DMS114 treated with DMSO at 0.1 percent for 48 hours (cell line): ENCODE results near the gene TVP23B.
A peak's percentile ranks its signal among the peaks of the same experiment; 100 is the strongest.
"Not testable (repeated sequence)": the region's sequence is repeated elsewhere in the genome, so short reads cannot be mapped to it uniquely, and the experiment has no call there.

Source experiments
- DNase-seq: peaks from one replicate; lab custom pipeline; 2025; ENCODE audit not compliant: unreplicated experiment; lab: John Stamatoyannopoulos, UW

TVP23B gene

DNA sequence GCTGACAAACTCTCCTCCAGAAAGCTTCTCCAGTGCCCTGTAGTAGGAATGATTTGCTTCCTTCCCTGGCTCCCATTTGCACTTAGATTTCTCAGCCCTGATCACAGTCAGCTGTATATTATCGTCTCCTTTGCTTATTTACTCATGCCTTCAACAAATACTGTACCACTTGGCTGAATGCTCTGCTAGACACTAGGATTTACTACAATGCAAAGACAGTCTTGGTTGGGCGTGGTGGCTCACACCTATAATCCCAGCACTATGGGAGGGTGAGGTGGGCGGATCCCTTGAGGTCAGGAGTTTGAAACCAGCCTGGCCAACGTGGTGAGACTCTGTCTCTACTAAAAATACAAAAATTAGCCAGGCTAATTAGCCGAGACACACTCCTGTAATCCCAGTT is 5.9 kb downstream of the TVP23B start:
- not testable (repeated sequence) for DNase-seq

- not testable (repeated sequence) for DNase-seq
These were observed 10.4 kb downstream of the TVP23B start for GRCh38 chr17:18791402-18791801.

- not testable (repeated sequence) for DNase-seq
These were observed 13.9 kb downstream of the TVP23B start for GRCh38 chr17:18794841-18795240.

DNA sequence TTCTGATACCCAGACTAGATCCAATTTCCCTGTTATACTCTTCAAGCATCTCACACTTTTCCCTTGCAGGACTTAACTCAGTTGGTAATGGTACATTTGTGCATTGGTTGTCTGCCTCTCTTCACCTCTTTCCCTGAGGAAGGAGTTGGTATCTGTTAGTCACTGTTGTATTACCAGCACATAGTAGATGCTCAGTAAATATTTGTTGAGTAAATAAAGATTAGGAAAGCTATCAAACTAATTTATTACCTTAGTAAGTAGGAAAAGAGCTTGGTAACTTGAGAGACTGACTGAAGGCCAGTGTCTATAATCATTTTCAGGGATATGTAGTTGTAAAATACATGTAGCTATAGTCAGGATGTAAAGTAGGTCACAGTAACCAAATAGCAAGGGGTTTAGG is 15.9 kb downstream of the TVP23B start:
- DNase-seq, result not testable (repeated sequence)

DNA sequence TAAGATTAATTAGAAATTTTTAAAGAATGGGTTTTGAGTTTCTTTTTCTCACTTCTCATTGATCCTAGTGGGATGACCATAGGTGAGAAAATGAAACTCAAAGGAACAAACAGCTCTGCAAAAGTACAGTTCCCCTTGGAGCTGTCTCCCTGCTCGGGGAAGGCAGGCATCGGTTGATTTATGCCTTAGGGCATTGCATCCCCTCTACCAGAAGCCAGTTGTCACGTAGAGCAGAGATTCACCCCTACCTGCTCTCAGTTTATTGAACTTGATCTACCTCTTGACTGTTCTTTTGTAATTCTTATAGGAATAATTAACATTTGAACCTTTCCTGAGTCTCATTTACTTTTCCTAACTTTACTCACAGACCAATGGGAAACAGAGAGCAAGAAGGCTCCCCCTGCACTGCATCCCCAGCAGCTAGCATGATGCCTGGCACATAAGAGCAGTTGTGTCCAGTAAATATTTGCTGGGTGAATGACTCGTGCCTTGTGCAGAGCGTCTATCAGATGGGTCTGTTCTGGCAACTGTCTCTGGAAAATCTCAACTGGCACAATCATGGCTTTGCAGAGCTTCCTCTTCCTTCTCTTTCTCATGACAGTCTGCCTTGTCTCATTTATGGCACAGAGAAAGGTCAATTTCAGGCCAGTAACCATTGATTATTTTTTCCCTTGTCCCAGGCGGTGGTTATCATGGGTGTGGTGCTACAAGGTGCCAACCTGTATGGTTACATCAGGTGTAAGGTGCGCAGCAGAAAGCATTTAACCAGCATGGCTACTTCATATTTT is 22.7 kb downstream of the TVP23B start:
- DNase-seq, result not testable (repeated sequence)

DNA sequence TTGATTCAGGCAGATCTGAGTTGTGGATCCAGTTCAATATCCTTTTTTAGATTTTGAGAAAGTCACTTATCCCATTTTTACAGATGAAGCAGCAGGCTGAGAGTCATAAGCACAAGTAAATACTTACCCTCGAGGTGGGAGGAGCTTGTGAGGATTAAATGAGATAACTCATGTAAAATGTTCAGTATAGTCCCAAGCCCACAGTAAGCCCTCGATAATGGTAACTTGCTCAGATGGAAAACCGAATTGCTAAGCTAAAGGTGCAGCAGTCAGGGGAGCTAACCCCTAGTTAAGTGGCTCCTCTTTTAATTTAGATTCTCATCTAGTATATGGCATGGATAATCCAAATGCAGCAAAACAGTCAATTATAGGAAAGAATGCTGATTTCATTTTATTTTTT is 34.9 kb downstream of the TVP23B start:
- not testable (repeated sequence) for DNase-seq

DNA sequence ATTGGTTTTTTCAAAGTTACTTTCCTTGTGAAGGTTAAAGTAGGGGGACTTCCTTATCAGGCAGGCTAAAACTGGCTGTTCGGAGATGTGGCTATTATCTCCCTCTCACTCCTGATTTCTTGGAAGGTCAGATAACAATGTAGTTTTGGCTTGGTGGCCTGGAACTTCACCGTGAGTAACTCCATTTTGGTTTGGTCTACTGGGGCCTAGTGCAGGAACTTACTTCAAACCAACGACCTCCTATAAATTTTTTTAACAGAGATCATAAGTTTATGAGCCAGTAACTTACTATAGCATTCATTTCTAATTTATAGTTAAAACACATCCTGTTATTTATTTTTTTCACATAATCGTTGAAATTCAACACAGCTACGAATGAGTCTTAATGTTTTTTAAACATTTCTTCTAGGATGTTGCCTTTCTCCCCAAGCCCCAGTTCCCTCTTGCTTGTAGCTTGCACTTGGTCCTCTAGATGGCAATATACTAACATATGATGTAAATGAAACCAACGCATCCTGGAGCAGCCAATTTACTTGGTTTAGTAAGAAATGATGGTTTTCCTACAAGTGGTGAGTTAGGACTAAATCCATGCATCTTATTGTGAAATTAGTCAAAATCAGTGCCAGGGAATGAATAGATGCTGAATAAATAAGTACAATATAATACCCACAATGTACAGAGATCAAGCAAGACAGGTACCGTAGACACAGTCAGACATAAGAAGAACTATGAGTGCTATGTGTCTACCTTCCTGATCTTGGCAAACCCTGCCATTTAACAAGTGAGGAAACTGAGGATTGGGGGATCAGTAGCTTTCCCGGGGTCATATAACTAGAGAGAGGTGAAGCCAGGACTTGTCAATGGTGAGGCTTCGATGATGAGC is 35.7 kb downstream of the TVP23B start:
- peak; percentile 1 for DNase-seq

DNA sequence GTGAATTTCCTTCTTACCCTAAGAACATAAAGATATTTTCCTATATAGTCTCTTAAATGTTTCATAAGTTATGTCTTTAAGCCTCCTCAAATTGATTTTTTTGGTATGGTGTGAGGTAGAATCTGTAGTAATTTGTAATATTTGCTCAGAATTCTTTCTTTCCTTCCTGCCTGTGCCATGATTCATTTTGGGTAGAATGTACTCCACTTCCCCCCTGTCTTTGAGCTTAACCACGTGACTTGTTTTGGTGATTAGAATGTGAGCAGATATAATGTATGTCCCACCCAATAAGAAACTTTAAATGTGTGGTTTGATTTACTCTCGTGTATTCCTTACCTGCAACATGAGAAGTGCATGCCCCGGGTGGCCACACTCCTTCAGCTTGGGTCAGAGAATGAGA is 40.4 kb downstream of the TVP23B start:
- DNase-seq, result not testable (repeated sequence)

- DNase-seq, result not testable (repeated sequence)
These were observed 46.6 kb downstream of the TVP23B start for GRCh38 chr17:18827613-18828012.

GRCh38 chr17:18848501-18848900 is 67.5 kb downstream of the TVP23B start:
- DNase-seq, result no peak

- DNase-seq, result no peak
These were observed 69.7 kb downstream of the TVP23B start for GRCh38 chr17:18850679-18851078.

GRCh38 chr17:18851201-18851600 is 70.2 kb downstream of the TVP23B start:
- no peak for DNase-seq

DNA sequence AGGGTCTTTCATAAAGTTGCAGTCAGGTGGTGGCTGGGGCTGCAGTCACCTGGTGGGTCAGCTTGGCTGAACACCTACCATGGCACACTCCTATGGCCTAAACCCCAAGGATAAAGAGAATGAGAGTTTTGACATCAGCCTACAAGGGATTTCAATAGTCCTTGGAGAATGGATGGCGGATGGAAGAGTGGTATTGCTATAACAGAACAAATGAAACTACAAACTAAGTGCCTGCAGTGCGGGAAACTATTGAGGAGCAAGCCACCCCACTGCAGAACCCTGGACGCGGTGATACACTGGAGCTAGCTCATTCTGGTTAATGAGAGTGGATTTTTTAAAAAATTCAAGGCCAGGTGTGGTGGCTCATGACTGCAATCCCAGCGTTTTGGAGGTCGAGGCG is 74.0 kb downstream of the TVP23B start:
- no peak for DNase-seq

- peak; percentile 55 for DNase-seq
These were observed 75.0 kb downstream of the TVP23B start for GRCh38 chr17:18855831-18856569.
